GM18520 (cell line): ENCODE results near the gene VAX1.
"Not testable (repeated sequence)": the region's sequence is repeated elsewhere in the genome, so short reads cannot be mapped to it uniquely, and the experiment has no call there.

Experiments
- ATAC-seq: cut with Tn5 transposase; IDR thresholded peaks from one replicate; pipeline ENCODE4 v1.9.1; 2021; ENCODE audit not compliant: unreplicated experiment

Gene VAX1

GRCh38 chr10:117084421-117085246 is 53.4 kb downstream of the VAX1 start:
- not testable (repeated sequence) for ATAC-seq
